NT2/D1 (cell line): Measurements from ENCODE around the gene IFNL1.

ENCODE experiments used
- DNase-seq: peaks from one replicate; pipeline ENCODE4 v3.0.0-alpha.2; 2011; ENCODE audit warnings: low read depth, low spot score
- H3K27me3 ChIP-seq: 2 replicates; pipeline ENCODE4 v1.6.0; 2011; ENCODE audit warnings: mild to moderate bottlenecking; ENCODE audit not compliant: insufficient read length, insufficient read depth
- H3K36me3 ChIP-seq: 2 replicates; pipeline ENCODE4 v1.6.1; 2011; ENCODE audit warnings: mild to moderate bottlenecking, low read length, mixed read lengths; ENCODE audit not compliant: insufficient read depth, insufficient read length
- H3K4me1 ChIP-seq: 2 replicates; pipeline ENCODE4 v1.5.1; 2011; ENCODE audit not compliant: insufficient read depth, insufficient read length
- H3K4me3 ChIP-seq: 2 replicates; pipeline ENCODE4 v1.5.1; 2011; ENCODE audit warnings: low read depth; ENCODE audit not compliant: insufficient read length
- H3K9ac ChIP-seq: 2 replicates; pipeline ENCODE4 v1.6.0; 2011; ENCODE audit warnings: low read depth; ENCODE audit not compliant: insufficient read length
- H3K9me3 ChIP-seq: 2 replicates; pipeline ENCODE4 v1.5.1; 2011; ENCODE audit warnings: mild to moderate bottlenecking, low read length; ENCODE audit not compliant: insufficient read depth
- SUZ12 ChIP-seq: IDR thresholded peaks from 2 replicates; pipeline ENCODE4 v1.6.1; 2011; ENCODE audit not compliant: insufficient read length, insufficient read depth; ENCODE audit errors: extremely low read depth
- YY1 ChIP-seq: IDR thresholded peaks from 2 replicates; pipeline ENCODE4 v1.6.1; 2011; ENCODE audit not compliant: insufficient read length, insufficient read depth
- ZNF274 ChIP-seq: IDR thresholded peaks from 2 replicates; pipeline ENCODE4 v1.6.1; 2011; ENCODE audit warnings: mild to moderate bottlenecking, low read depth, low read length

Gene IFNL1

GRCh38 chr19:39315933-39316332 is 19.7 kb downstream of the IFNL1 start:
- DNase-seq, result no peak
- Histone ChIP-seq H3K9me3 (no peaks in the 10 kb centered on the region), H3K36me3 (peaks cover 4% of the 10 kb centered on the region), H3K9ac (no peak overlapping the region), H3K27me3 (peaks cover 21% of the 10 kb centered on the region), H3K4me1 (no peaks in the 10 kb centered on the region), H3K4me3 (no peak overlapping the region)
- TF ChIP-seq YY1 (no peak), ZNF274 (no peak), SUZ12 (no peak)

- H3K9ac ChIP-seq, result no peak overlapping the region
- H3K4me3 ChIP-seq, result no peak overlapping the region
- TF ChIP-seq YY1, result no peak
- TF ChIP-seq ZNF274, result no peak
- TF ChIP-seq SUZ12, result no peak
- H3K4me1 ChIP-seq, result no peaks in the 10 kb centered on the region
- H3K27me3 ChIP-seq, result peaks cover 21% of the 10 kb centered on the region
- peaks cover 4% of the 10 kb centered on the region for H3K36me3 ChIP-seq
- DNase-seq, result no peak
- no peaks in the 10 kb centered on the region for H3K9me3 ChIP-seq
These were observed 20.6 kb downstream of the IFNL1 start for GRCh38 chr19:39316627-39317321.

- Histone ChIP-seq H3K9me3 (no peaks in the 10 kb centered on the region), H3K4me3 (no peak overlapping the region), H3K36me3 (peaks cover 4% of the 10 kb centered on the region), H3K27me3 (peaks cover 21% of the 10 kb centered on the region), H3K9ac (no peak overlapping the region), H3K4me1 (no peaks in the 10 kb centered on the region)
- DNase-seq, result no peak
- TF ChIP-seq ZNF274 (no peak), SUZ12 (no peak), YY1 (no peak)
These were observed 21.3 kb downstream of the IFNL1 start for GRCh38 chr19:39317476-39317875.

GRCh38 chr19:39318071-39318470 is 21.9 kb downstream of the IFNL1 start:
- H3K9ac ChIP-seq, result no peak overlapping the region

GRCh38 chr19:39318690-39319089 is 22.5 kb downstream of the IFNL1 start:
- Histone ChIP-seq H3K9ac (no peak overlapping the region), H3K9me3 (no peaks in the 10 kb centered on the region), H3K4me1 (no peaks in the 10 kb centered on the region), H3K27me3 (peaks cover 21% of the 10 kb centered on the region), H3K36me3 (peaks cover 4% of the 10 kb centered on the region), H3K4me3 (no peak overlapping the region)
- no peak for TF ChIP-seq YY1
- TF ChIP-seq SUZ12, result no peak
- DNase-seq, result no peak

More at GRCh38 chr19:39318071-39318470, 21.9 kb downstream of the IFNL1 start:
- H3K4me1 ChIP-seq, result no peaks in the 10 kb centered on the region
- peaks cover 4% of the 10 kb centered on the region for H3K36me3 ChIP-seq
- H3K4me3 ChIP-seq, result no peak overlapping the region
- H3K27me3 ChIP-seq, result peaks cover 21% of the 10 kb centered on the region
- TF ChIP-seq SUZ12 (no peak), YY1 (no peak), ZNF274 (no peak)
- no peaks in the 10 kb centered on the region for H3K9me3 ChIP-seq
- no peak for DNase-seq

GRCh38 chr19:39319098-39319891 is 23.1 kb downstream of the IFNL1 start:
- Histone ChIP-seq H3K4me3 (peak overlapping the region; percentile 78), H3K4me1 (no peaks in the 10 kb centered on the region), H3K9me3 (no peaks in the 10 kb centered on the region), H3K9ac (no peak overlapping the region), H3K36me3 (peaks cover 4% of the 10 kb centered on the region), H3K27me3 (peaks cover 21% of the 10 kb centered on the region)
- DNase-seq, result no peak
- no peak for TF ChIP-seq SUZ12
- TF ChIP-seq ZNF274, result no peak
- no peak for TF ChIP-seq YY1

GRCh38 chr19:39319892-39320248 is 23.7 kb downstream of the IFNL1 start:
- no peak for TF ChIP-seq YY1
- no peak for TF ChIP-seq ZNF274
- no peak for TF ChIP-seq SUZ12
- H3K36me3 ChIP-seq, result no peaks in the 10 kb centered on the region
- peak overlapping the region; percentile 82 for H3K9ac ChIP-seq
- DNase-seq, result no peak
- H3K9me3 ChIP-seq, result no peaks in the 10 kb centered on the region
- H3K4me1 ChIP-seq, result no peaks in the 10 kb centered on the region
- peaks cover 21% of the 10 kb centered on the region for H3K27me3 ChIP-seq
- peak overlapping the region; percentile 78 for H3K4me3 ChIP-seq
